UCSD-AML1 (cell line): ENCODE results near the gene CSMD2.

ENCODE experiments used
- DNase-seq: peaks from one replicate; lab custom pipeline; 2025; ENCODE audit not compliant: unreplicated experiment; lab: John Stamatoyannopoulos, UW

The CSMD2 gene

GRCh38 chr1:33724348-33724747 lies 440.7 kb downstream of the CSMD2 start:
- DNase-seq, result no peak

- no peak for DNase-seq
These were observed 441.8 kb downstream of the CSMD2 start for GRCh38 chr1:33723251-33723650.

GRCh38 chr1:33721301-33721815 lies 443.7 kb downstream of the CSMD2 start:
- DNase-seq, result no peak

- DNase-seq, result no peak
These were observed 445.0 kb downstream of the CSMD2 start for GRCh38 chr1:33719771-33720670.

- DNase-seq, result no peak
These were observed 445.7 kb downstream of the CSMD2 start for GRCh38 chr1:33719326-33719725.

- no peak for DNase-seq
These were observed 446.8 kb downstream of the CSMD2 start for GRCh38 chr1:33718186-33718585.

GRCh38 chr1:33716976-33717688 lies 447.9 kb downstream of the CSMD2 start:
- DNase-seq, result no peak

GRCh38 chr1:33715195-33715811 lies 449.7 kb downstream of the CSMD2 start:
- DNase-seq, result no peak

GRCh38 chr1:33714421-33714820 lies 450.6 kb downstream of the CSMD2 start:
- DNase-seq, result no peak

- DNase-seq, result no peak
These were observed 451.8 kb downstream of the CSMD2 start for GRCh38 chr1:33713058-33713877.

GRCh38 chr1:33712186-33712585 lies 452.8 kb downstream of the CSMD2 start:
- DNase-seq, result no peak

- DNase-seq, result no peak
These were observed 453.5 kb downstream of the CSMD2 start for GRCh38 chr1:33711511-33711910.

GRCh38 chr1:33710967-33711366 lies 454.1 kb downstream of the CSMD2 start:
- no peak for DNase-seq

- no peak for DNase-seq
These were observed 455.0 kb downstream of the CSMD2 start for GRCh38 chr1:33709783-33710718.

- DNase-seq, result no peak
These were observed 455.8 kb downstream of the CSMD2 start for GRCh38 chr1:33709174-33709782.

GRCh38 chr1:33706634-33707255 lies 458.3 kb downstream of the CSMD2 start:
- DNase-seq, result no peak

GRCh38 chr1:33703464-33703863 lies 461.6 kb downstream of the CSMD2 start:
- DNase-seq, result no peak

GRCh38 chr1:33698361-33699035 lies 466.5 kb downstream of the CSMD2 start:
- DNase-seq, result no peak
